ENCODE results near the gene ADISSP.
"Not testable (repeated sequence)": the region's sequence is repeated elsewhere in the genome, so short reads cannot be mapped to it uniquely, and the experiment has no call there.

The ADISSP gene

DNA sequence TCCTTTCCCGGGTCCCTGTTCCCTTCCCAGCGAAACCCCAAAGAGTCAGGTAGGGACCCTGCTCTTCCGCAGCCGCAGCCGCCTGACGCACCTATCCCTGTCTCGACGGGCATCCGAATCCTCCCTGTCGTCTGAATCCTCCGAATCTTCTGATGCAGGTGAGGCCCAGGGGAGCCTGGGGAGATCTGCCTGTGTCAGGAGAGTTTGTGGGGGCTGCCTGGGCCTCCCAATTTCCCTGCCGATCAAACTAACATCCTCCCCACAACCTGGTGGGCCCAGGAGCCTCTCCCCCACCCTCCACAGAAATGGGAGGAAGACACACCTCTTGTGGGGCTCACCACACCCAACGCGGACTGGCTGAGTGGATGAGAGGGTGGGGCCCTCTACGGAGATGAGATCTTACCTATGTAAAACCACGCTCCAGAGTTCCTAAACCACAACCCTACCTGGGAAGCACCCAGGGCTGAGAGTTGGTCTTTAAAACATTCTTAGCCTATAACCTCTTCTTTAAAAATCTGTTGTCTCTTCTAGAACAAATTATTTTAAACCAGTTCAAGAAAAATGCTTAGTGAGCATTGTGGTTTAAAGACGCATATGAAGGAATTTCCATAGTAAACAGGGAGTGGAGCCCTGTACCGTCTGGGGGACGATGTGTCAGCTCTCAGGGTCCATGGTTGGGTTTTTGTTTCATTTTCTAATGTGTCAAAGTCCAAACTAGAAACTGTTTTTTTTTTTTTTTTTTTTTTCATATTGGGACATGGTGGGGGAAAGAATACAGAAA is 30.2 kb upstream of the ADISSP start:
- DNase-seq (ENCODE audit: low spot score): peak; percentile 69

DNA sequence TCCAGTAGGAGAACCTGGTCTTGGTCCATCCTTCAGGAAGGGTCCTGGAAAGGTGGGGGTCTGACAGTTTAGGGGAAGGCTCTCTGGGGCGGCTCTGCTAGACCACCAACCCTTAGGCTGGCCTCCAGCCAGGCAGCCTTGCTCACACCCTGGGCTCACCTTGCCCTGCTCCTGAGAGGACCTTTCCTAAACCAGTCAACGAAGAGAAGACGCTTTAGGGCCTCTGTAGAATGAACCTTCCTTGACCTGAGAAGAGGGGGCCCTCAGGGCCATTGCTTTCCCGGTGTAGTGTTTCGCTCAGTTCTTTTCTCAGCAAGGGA is 29.6 kb upstream of the ADISSP start:
- no peak for DNase-seq (ENCODE audit: low spot score)

DNA sequence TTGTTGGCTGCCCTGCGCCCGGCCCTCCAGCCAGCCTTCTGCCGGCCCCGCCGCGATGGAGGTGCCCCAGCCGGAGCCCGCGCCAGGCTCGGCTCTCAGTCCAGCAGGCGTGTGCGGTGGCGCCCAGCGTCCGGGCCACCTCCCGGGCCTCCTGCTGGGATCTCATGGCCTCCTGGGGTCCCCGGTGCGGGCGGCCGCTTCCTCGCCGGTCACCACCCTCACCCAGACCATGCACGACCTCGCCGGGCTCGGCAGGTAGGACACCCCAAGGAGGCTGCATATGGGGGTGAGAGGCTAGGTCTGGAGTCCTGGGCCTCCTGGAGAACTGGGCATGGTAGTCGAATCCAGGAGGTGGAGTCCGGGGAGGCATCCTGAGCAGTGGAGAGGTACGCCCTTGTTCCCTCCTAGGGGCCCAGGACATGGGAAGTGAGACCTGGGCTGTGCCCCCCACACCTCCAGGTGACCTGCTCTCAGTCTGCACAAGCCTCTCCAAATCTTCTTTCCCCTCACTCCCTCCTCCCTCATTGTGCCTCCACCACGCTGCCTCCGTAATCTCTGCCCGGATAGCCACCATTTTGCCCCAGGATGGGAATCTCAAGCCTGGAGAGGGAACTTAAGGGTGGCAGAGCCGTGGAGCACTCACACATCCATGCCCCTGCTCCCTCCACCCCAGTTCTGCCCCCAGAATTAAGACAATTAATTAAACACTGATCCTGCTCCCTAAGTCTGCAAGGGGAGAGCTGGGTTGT is 29.1 kb upstream of the ADISSP start:
- DNase-seq (ENCODE audit: low spot score): no peak

DNA sequence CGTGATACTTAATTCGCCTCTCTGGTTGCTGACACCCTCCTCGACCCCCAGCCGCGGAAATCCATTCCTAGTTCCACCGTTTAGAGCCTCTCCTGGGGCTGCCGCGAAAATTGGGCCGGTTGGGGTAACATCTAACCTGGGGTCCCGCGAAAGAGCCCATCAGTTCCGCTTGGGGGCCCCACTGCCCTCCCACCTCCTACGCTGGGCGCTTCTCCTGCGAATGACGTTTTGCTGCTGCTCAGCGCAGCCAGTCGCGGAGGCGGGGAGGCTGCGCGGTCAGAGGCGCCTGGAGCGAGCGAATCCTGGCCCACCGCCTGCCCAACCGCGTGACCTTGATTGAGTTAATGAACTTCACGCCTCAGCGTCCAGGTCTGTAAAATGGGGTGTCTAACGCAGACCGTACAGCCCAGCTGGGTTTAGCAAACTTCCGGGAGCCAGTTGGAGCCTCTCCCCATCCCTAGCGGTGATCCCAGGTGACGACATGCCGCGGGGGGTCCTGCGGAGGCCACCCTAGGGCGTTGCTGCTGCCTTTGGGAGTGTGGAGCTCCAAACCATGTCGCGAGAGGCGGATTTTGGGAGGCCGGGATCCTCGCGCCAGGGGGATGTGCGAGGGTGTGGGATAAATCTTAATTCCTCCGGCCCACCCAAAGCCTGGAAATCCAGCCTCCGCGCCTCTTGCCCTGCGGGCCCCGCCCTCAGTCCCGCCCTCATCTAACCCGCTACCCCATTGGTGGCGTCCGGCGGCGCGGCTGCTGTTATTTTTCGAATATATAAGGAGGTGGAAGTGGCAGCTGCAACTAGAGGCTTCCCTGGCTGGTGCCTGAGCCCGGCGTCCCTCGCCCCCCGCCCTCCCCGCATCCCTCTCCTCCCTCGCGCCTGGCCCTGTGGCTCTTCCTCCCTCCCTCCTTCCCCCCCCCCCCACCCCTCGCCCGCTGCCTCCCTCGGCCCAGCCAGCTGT is 28.2 kb upstream of the ADISSP start, which contains the start of gene CDC25B:
Gene CDC25B (plus strand): TSS at position 800 of the 958 bp plus-strand sequence. CDS start 222 bp downstream, outside the sequence.
- peak; percentile 87 for DNase-seq (ENCODE audit: low spot score)

DNA sequence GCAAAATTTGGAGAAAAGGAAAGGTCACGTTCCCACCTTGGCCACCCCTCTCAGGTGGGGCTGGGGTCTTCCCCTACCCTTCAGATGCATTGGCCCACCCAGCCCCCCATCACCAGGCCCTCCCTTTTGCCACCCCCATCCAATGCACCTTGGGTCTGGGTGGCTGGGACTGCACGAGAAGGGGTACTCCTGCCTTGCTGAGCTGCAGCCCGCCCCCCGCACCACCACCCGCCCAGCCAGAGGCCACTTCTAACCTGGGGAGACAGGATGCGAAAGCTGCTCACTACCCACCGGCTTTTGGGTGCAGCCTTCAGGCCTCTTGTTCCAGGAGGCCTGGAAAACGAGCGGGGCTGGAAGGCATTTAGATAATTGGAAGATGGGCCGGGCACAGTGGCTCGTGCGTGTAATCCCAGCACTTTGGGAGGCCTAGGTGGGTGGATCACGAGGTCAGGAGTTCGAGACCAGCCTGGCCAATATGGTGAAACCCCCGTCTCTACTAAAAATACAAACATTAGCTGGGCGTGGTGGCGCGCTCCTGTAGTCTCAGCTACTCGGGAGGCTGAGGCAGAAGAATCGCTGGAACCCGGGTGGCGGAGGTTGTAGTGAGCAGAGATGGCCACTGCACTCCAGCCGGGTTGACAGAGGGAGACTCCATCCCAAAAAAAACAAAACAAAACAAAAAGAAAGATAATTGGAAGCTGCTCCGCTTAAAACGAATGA is 27.3 kb upstream of the ADISSP start:
- DNase-seq (ENCODE audit: low spot score): no peak

DNA sequence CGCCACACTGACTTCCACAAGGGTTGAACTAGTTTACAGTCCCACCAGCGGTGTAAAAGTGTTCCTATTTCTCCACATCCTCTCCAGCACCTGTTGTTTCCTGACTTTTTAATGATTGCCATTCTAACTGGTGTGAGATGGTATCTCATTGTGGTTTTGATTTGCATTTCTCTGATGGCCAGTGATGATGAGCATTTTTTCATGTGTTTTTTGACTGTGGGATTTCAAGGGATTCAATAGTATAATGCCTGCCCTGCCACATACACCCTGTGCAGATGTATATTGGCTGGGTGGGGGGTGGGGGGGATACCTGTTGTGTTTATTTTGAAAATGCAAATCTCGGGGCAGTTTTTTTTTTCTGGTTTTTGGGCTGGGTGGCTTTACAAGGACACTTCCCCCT is 26.6 kb upstream of the ADISSP start:
- DNase-seq (ENCODE audit: low spot score): not testable (repeated sequence)

DNA sequence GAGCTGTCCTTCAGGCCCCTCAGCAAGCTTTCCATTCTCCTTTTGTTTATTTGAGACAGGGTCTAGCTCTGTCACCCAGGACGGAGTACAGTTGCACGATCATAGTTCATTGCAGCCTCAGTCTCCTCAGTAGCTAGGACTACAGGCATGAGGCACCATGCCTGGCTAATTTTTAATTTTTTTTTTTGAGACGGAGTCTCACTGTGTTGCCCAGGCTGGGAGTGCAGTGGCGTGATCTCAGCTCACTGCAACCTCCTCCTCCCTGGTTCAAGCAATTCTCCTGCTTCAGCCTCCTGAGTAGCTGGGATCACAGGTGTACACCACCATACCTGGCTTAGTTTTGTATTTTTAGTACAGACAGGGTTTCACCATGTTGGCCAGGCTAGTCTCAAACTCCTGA is 21.6 kb upstream of the ADISSP start:
- not testable (repeated sequence) for DNase-seq (ENCODE audit: low spot score)

DNA sequence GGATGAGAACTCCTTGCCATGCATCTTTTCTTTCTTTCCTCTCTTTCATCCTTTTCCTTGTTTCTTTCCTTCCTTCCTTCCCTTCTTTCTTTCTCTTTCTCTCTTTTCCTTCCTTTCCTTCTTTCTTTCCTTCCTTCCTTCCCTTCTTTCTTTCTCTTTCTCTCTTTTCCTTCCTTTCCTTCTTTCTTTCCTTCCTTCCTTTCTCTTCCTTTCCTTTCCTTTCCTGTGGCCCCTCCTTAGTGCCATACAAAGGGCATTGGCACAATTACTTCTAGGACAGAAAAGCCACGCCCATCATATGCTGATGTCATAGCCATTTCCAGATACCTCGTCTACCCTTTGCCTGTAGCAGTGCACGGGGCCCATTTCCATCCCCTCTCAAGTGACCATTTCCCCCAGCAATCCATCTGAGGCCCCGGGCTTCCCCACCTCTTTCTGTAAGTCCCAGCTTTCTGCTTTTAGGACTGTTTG is 21.2 kb upstream of the ADISSP start:
- DNase-seq (ENCODE audit: low spot score): no peak

DNA sequence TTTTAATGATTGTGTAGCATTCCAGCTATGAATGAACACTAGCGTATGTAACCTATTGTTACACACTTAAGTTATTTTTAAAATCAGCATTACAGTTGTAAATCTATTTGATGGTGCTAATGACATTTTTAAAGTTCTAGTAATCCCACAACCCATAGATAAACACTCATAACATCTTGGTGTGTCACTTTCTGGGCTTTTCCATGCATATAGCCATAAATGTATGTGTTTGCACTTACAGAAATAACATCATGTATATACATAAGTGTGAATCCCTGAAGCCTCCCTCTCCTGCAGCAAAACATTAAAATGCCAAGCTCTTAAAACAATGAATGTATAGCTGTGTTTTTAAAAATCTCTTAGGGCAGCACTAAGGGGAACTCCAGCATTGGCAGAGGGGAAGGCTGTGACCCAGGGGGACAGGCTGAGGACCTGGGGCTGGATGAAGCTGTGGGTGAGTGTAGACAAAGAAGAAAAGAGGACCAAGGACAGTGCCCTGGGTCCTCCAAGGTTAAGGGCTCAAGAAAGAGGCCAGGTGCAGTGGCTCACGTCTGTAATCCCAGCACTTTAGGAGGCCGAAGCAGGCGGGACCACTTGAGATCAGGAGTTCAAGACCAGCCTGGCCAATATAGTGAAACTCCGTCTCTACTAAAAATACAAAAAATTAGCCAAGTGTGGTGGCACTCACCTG is 19.9 kb upstream of the ADISSP start:
- no peak for DNase-seq (ENCODE audit: low spot score)

DNA sequence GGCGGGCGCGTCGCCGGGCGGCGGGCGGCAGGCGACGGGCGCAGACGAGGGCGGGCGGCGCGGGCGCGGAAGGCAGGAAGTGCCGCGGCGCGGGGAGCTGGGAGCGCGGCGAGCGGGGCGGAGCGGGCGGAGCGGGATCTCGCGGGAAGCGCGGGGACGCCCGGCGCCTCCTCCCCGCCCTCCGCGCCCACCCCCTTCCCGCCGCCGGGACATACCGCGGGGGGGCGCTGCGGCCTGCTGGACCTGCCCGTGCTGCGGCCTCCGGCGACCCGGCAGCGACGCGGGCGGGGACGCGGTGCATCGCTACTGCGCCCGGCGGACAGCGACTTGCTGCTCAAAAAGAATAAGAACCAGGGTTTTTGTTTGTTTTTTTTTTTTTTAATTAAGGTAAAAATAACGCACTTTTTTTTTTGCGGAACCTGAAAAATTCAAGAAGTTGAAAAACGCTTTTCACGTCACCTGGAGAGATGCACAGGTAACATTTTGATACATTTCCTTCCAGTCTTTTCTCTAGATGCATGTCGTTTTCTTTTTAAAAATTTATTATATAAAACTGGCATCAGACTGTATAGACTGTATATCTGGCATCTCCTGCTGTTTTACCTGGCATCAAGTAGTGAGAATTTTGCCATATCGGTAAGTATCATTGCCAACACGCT is 19.2 kb upstream of the ADISSP start, which contains the start of gene CENPB:
Gene CENPB (minus strand): TSS at position 76 of the 659 bp plus-strand sequence. CDS start 257 bp downstream, outside the sequence.
- peak; percentile 87 for DNase-seq (ENCODE audit: low spot score)

DNA sequence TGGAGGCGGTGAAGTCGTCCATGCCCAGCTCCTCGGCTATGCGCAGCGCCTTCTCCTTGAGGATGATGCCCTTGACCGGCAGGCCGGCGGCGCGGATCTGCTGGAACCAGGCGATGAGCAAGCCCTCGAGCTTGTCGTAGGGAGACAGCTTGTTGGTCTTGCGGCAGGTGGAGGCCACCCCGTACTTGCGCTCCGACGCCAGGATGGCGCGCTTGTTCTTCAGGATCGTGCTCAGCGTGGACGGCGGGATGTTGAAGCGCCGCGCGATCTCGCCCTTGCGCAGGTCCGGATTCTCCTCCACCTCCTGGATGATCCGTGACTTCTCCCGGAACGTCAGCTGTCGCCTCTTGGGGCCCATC is 18.6 kb upstream of the ADISSP start:
- DNase-seq (ENCODE audit: low spot score): peak; percentile 32

DNA sequence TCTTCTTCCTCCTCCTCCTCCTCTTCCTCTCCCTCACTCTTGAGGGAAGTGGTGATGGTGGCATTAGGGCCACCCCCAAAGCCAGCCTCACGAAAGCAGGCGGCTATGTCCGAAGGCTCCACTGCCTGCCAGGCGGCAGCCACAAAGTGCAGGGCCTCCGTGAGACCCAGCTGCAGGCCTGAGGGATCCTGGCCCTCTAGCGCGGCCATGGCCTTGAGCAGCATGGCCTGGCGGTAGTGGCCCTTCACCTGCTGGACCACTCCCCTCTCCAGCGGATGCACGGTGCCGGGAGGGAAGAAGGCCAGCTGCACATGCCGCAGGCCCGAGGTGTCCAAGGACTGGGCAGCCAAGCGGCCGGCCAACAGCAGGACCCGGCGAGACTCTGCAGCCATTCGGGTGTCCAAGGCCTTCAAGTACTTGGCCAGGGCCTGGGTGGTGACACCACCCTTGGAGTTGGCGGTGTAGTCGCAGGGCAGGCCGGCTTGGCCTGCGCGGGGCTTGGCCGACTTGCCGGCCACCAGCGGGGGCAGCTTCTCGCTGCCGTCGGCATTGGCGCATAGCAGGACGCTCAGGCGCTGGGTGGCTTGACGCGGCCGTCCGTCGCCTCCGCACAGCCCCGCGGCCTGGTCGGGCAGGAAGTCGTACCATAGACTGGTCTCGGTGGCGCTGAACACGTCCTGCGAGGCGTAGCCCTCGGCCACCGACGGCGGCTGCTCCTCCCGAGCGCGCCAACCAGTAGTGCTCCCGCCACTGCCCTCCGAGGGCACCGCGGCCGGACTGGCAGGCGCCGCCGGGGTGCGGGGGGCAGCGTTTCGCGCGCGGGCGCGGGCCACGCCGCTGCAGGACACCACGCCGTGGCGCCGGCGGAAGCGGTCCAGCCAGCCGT is 17.9 kb upstream of the ADISSP start:
- no peak for DNase-seq (ENCODE audit: low spot score)

DNA sequence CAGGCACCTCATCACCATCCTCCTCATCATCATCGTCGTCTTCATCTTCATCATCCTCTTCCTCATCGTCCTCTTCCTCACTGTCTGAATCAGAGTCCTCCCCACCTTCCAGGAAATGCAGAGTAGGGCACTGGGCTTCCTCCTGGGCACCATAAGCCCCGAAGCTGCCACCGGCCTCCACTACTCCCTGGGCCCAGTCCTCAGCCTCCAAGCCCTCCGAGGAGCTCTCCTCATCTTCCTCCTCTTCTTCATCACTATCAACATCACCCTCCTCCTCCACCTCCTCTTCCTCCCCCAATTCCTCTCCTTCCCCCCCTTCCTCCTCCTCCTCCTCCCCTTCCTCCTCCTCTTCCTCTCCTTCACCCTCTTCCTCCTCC is 17.3 kb upstream of the ADISSP start:
- DNase-seq (ENCODE audit: low spot score): no peak

DNA sequence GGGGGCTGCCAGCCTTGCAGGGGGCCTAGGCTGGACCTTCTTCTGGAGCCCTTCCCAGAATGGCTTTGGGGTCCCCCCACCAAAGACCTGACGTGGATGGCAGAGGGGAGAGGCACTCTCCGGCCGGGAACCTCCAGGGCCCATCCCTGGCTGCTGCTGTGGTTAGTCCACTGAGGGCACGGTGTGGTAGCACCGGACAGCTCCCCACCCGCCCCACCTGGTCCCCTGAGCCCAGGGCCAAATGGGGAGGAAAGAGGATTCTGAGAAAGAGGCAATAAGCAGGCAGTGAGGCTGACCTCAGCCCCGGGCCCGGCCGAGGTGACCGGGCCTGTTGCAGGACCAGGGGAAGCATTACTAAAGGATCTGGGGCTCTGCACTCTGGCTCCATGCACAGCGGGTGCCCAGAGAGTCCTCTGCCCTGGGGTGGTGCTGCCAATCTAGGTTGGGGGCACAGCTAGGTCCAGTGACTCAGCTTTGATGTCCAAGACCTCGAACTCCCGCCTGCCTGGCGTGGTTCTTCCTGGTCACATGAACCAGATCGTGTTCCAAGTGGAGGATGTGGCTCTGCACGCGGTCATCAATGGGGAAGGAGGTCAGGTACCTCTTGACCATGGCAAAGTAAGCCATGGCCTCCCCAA is 16.8 kb upstream of the ADISSP start:
- no peak for DNase-seq (ENCODE audit: low spot score)

DNA sequence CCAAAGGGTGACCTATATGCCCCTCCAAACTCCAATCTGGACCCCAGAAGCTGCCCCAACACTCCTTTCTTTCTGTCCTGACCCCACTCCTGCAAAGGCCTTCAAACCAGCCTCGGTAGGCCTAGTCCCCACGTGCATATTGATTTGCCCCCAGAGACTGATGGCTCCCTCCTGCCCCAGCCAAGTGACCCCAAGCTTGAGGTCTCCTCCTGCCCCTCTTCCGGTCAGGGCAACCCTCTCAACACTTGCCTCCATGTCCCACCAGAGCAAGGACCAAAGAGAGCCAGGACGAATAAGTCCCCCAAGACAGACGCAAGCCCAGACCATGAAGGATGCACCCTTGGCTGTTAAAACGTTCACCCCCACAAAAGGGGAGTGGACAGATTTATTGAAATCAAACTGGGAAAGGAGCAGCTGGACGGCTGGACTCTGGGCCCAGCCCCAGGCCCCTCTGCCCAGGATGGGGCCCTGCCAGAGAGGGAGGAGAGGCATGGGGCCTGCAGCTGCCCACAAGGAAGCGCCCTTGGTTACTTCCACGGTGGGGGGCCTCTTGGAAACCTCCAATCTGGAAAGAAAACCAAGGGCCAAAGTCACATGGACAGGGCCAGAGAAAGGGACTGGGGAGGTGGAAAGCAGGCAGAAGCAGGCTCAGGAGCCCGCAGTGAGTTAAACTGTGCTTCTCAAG is 16.1 kb upstream of the ADISSP start:
- no peak for DNase-seq (ENCODE audit: low spot score)

DNA sequence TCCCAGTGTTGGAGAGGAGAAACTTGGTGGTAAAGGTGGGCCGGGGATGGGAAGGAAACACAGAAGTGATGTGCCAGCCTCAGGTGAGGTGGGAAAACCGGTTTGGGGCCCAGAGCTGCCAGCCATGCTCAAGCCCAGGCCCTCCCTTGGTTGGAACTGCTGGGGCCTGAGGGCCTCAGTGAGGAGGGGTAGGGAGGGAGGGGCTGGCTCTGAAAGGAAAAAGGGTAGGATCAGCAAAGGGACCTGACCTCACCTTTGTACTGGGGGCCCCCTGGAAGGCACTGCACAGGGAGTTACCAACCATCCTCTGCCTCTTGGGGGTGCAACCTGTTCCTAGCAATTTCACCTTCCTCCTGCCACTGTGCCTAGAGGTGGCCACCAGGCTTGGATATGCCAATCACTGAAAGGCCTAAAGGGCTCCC is 15.5 kb upstream of the ADISSP start:
- DNase-seq (ENCODE audit: low spot score): no peak

DNA sequence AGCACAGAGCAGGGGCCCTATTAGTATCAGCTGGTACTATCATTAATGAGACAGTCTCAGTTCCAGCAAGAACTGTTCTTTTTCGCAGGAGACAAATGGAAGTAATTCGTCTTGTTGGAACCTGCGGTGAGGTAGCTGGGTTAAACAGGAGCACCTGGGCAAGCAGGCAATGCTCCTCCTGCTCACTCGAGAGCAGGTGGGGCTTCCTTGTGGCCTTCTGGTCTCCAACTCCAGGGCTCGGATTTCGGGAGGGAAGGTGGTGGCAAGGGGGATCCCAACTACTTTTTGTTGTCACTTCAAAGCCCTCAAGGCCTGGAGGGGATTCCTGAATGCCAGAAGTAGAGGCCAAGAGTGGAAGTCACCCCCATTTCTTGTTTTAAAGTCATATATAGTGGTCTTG is 15.0 kb upstream of the ADISSP start:
- DNase-seq (ENCODE audit: low spot score): no peak
